NCI-H187 (cell line): ENCODE results near the gene DHX15.
"Not testable (repeated sequence)": the region's sequence is repeated elsewhere in the genome, so short reads cannot be mapped to it uniquely, and the experiment has no call there.

Experiments
- DNase-seq, 2 experiments: peaks; one replicate each; lab custom pipeline; 2025; lab: John Stamatoyannopoulos, UW

Gene DHX15

DNA sequence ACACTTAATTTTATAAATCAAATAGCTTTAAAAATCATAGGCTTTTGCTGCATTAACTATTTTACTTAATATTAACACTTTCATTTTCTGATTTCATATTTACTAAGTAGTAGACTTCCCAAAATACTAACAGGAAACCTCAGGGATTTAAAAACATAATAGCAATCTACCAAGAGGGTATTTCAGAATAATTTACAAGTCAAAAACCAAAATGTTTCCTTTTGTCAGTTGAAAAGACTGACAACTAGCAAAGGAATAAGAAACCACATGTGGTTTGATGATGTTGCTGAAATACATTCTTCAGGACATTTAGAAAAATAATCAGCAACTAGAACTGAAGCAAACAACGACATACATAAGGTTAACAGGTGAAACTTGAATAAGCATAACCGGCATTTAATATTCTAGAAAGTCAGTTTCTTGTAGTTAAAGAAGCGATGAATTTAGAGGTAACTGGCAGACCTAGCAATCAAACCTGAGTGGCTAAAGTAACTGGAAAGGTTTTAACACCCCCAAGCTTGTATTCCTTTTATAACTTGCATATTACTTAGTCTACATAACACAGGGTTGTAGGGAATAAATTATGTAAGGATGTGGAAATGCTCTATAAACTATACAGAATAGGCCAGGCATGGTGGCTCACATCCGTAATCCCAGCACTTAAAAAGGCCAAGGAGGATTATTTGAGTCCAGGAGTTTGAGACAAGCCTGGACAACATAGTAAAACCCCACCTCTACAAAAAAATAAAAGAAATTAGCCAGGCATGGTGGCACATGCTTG is 40.0 kb downstream of the DHX15 start:
- no peak for DNase-seq

GRCh38 chr4:24537025-24537424 is 47.3 kb downstream of the DHX15 start:
- no peak for DNase-seq

GRCh38 chr4:24535399-24535798 is 49.0 kb downstream of the DHX15 start:
- DNase-seq: no peak

DNA sequence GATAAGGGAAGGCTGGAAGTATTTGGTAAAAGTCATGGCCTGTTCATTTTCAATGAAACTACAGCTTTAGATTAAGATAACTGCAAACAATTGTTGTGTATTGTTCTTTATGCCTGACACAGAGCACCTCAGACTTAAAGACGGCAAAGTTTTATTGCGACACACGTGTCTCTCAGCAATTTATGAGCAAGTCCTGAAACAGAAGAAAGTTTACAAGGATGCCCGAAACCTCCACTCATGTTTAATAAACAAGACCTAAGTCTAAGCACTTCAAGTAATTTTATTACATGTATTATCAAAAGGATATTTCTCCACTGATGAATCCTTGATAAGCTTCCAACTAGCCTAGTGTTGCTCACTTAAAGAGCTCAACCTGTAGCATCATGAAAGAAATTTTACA is 51.0 kb downstream of the DHX15 start:
- DNase-seq: no peak

DNA sequence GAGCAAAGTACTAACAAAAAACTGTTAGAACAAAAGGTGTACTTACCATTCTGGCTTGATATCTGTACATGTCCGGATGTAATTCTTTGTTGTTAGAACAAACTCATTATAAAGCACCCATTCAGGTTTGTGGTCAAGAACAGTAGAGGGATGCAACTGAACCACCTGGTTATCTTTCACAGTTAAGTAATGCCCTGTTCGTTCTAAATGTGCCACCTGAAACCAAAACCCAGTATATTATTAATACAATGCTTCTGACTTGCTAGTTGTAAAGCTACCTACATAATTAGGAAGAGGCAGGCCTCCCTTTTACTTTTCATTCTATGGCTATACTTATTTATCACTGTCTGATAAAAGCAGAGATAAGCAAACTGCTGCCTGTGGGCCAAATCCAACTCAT is 54.8 kb downstream of the DHX15 start:
- no peak for DNase-seq

DNA sequence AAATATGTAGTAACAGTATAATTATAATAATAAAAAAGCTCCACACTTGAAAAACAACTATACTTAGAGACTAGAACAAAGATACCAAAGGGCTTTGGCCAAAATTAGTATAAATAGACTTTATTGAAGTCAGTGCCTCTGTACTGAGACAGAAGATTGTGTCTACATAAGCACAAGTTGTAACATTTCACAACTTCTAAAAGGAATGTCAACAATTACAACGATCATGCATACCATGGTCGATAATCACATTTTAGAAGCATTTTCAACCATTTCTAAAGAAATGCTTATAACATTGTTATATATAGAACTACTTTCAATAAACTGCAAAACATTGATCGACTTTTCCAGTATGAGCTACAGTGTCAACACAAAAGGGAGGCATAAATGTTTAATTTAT is 57.0 kb downstream of the DHX15 start:
- no peak for DNase-seq

DNA sequence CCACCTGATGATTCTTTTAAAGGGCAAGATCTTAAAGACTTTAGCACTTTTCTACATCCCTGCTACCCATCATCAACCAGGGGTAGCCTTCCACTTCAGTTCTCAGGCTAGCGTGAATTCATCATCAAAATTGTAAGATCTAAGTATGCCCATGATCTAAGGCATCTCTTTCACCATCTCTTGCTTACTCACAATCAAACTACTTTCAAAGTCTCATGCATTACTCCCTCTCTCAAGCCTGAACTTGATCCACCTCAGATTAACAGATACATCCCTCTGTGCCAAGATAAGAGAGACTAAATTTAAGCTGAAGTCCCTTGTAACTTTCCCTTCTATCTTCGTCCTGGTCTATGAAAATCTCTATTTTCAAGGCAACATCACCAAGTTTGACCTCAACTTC is 62.8 kb downstream of the DHX15 start:
- DNase-seq: no peak

GRCh38 chr4:24519649-24520048 is 64.7 kb downstream of the DHX15 start:
- DNase-seq: no peak

DNA sequence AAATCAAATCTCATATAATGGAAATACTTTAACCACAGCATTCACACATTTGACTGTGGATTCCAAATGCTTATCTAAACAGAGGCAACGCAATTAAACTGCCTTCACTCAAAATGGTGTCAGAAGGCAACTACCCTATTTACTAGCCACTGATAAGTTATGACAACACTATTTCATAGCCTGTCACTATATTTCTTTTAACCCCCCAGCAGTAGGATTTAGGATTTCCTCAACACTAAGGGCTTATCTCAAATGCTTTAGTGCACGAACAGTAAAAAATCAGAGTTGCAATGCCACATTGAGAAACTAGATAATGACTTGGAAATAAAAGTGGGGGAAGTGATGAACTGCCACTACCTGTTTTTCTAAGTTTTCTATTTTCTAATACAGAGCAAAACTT is 66.7 kb downstream of the DHX15 start:
- no peak for DNase-seq

DNA sequence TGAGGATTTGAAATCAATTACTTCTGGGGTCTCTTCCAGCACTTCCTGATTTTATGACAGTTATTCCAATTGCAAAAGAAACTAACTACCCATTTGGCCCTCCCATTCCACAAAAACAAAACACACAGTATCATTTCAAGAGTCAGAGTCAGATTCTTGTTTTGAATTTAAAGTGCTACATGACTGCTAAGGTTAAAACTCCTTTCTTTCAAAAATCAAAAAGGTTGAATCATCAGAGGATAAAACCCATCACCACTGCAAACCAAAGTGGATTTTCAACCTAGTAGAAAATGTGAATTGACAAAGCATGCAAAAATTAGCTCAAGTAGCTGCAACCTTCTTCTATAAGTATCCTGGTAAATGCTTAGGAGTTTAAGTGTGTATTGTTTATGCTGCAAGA is 67.4 kb downstream of the DHX15 start:
- DNase-seq: no peak

DNA sequence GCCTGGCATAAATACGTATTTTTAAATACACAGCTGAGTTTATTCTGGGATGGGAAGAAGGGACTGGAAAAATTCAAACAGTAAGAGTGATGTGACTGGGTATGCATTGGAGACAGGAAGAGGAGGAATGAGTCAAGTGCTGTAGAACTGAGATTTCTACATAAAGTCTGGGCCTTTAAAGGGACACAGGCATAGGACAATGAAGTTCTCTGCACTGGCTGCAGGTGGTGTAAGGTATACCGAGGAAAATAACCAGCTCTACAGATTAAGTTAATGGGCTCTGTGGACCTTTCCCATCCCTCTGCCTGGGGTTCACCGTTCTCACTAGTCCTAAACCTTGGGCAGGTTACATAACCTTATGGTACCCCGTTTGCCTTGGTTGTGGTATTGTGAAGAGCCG is 68.7 kb downstream of the DHX15 start:
- DNase-seq: no peak

- no peak for DNase-seq
Observed at GRCh38 chr4:24514808-24515207, 69.5 kb downstream of the DHX15 start.

DNA sequence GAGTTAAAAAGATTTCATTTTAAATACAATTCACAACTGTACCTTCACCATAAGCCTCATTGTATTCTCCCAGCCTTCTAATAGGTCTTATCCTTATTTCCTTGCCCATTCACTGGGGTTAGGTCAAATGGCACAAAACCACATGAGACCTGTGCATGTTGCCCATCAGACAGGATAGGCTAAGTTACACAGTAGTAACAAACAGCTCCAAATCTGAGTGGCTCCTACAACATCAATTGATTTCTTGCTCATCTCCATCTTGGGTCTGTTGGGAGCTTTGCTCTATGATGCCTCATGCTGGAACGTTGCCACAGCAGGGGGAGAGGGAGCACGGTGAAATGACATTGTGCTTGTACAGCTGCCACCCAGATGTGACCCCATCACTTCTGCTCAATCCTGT is 70.6 kb downstream of the DHX15 start:
- no peak for DNase-seq

DNA sequence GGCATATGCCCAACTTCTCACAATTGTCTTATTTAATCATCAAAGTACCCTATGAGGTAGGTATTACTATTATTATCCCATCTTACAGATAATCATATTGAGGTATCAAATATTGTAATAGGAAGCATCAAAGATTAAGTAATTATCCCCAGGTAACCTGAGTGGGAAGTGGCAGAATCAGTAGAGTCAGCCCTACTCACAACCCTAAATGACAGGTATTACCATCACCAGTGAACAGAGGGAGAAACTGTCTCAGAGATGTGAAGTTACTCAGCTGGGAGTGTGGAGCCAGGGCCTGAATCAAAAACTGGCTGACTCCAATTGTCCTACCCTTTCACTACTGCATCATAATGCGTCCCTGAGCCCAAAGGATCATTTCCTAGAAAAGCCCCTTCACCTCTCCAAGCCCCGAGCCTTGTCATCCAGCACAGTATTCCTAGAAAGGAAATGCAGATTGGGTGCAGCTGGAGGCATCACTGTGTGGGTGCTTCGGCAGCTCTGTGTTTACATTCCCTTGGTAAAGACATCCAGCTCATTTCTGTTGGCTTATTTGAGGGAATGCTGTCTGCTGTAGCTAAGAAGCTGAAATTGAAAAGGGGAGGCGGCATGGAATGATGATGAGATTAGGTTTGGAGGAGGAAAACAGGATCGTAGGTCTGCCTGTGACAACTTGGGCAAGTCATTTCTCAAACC is 72.8 kb downstream of the DHX15 start:
- DNase-seq: no peak

DNA sequence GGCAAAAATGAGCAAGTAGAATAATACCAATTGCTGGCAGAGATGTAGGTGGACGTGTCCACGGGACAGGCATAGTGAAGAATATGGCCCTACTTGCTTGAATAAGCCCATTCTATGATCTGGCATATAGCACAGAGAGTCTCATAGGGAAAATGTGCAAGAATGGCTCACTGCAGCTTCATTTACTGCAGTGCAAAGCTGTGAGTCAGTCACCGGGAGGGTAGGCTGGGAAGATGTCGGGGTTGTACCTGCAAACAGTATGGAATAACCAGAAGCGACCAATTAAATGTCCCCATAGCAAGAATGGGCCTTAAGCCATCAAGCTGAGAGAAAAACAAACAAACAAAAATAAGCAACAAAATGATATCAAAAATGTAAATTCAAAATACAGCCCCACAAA is 74.3 kb downstream of the DHX15 start:
- no peak for DNase-seq

- no peak for DNase-seq
Observed at GRCh38 chr4:24508541-24508940, 75.8 kb downstream of the DHX15 start.

GRCh38 chr4:24507439-24507838 is 76.9 kb downstream of the DHX15 start:
- DNase-seq: no peak

GRCh38 chr4:24503090-24503489 is 81.3 kb downstream of the DHX15 start:
- DNase-seq: not testable (repeated sequence)

DNA sequence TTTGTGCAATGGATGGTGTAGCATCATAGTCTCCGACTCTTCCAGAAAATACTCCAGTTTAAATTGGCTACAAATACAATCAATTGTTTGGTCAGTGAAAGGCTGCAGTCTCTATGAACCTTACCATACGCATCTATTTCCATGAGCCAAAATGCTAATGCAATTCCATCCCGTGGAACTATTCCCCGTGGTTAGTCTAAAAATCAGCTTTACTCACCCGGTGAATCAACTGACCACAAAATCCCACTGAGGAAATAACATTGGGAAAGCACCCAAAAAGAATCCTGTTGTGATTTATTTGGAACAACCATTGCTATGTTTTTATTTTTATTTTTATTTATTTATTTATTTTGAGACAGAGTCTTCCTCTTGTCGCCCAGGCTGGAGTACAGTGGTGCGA is 87.1 kb downstream of the DHX15 start:
- no peak for DNase-seq

- no peak for DNase-seq
Observed at GRCh38 chr4:24496597-24496996, 87.8 kb downstream of the DHX15 start.

GRCh38 chr4:24495388-24495787 is 89.0 kb downstream of the DHX15 start:
- DNase-seq: no peak

DNA sequence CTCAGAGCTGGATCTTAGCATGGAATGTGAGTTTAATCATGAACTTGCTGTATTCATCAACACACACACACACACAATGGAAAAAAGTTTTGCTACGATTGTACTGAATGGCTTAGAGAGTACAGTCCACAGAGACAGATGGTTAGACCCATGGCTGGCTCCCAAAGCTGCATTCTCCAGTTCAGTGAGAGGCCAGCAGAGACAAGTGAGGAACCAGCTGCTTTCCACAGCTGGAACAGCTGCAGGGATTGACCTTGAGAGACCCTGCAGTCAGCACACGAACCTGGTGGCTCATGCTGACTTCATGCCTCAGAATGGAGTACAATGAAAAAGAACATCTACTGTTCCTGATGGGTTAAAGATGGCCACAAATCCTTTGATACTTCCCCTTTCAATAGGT is 94.5 kb downstream of the DHX15 start:
- DNase-seq: no peak

DNA sequence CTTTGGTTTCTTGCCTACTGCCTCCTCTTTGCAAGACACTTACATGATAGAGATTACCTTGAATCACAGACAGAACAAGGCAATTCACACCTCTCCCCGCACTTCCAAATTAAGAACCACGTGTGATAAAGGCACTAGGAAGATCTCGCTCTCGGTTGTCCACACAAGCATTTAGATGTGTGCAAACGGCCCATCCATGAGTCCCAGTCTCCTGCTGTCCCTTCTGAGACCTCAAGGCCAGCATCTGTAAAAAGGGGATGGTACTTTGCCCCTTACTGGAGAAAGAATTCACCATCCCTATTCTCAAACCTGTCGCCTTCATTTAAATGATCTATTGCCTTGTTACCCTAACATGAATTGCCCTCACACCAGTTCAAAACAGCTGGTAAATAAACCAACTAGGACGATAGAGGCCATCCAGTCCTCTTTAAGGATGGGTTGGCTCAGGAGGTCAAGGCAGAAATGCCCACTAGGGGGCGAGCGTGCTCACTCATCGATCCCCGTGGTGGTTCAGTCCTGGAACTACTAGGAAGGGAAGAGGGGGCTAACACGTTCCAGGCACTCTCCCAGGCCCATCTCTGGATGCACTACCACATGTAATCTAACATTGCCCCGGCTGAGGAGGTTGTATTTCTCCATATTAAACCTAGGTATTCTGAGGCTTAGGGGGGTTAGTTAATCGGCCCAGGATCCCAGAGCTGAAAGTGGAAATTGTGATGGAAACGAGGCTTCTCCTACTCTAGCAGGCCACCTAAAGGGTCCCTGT is 95.8 kb downstream of the DHX15 start:
- peak; percentile 8 to 79 for DNase-seq
